ENCODE data around the gene HPS6. TPM values are rescaled to one million over a fixed set of nuclear protein-coding genes. Genes with fewer than 3 reads are reported as not detected.

The HPS6 gene
- total RNA-seq, 1 donor from 2014 or later = 44.3 TPM

GRCh38 chr10:102067091-102067916 lies 2.2 kb downstream of the HPS6 start:
- DNase-seq (ENCODE audit: extremely low read depth, low read depth, low spot score) = no peak

DNA sequence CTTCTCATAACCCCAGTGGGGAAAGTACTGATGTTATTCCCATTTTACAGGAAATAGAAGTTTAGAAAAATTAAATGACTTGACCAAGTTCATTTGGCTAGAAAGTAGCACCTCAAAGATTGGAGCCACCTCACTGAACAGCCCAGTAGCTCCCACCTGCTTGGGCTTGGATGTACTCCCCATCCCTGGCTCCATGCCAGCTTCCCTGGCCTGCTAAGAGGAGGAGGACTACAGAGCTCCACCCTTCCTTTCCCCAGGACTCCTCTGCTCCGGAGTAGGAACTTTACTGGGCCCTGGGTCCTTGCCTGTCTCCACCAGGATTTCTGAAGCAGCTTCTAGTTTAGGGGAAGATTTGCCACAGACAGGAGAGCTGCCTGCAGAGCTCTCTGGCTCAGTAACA lies 3.1 kb downstream of the HPS6 start:
- DNase-seq (ENCODE audit: extremely low read depth, low read depth, low spot score) = no peak

DNA sequence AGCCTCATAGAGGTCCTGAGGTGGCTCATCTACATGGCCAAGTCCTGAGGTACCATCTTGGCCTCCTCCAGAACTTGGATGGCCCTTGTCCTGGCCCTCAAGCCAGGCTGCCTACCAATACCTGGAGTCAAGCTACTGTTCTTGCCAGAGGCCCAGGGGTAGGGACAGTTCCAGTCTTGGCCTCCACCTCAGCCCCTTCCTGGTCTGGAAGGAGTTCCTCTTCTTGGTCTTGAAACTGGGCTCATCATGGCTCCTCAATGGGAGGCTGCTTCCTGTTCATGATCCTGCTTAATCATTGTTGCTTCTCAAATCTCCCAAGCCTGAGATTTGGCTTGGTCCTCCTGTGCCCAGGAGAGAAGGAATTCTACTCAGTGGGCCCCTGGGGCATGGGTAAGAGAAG lies 3.9 kb downstream of the HPS6 start:
- no peak for DNase-seq (ENCODE audit: extremely low read depth, low read depth, low spot score)

- DNase-seq (ENCODE audit: extremely low read depth, low read depth, low spot score) = no peak
Measured at GRCh38 chr10:102072673-102073527, 7.8 kb downstream of the HPS6 start.

DNA sequence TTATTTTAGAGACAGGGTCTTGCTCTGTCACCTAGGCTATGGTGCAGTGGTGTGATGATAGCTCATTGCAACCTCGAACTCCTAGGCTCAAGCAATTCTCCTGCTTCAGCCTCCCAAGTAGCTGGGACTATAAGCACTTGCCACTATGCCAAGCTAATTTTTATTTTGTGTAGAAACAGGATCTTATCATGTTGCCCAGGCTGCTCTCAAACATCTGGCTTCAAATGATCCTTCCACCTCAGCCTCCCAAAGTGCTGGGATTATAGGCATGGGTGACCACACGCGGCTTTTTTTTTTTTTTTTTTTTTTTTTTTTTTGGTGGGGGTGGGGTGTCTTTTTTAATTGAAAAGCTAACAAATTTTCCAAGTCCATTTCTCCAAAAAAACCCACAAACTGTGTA lies 18.4 kb downstream of the HPS6 start:
- no peak for DNase-seq (ENCODE audit: extremely low read depth, low read depth, low spot score)

DNA sequence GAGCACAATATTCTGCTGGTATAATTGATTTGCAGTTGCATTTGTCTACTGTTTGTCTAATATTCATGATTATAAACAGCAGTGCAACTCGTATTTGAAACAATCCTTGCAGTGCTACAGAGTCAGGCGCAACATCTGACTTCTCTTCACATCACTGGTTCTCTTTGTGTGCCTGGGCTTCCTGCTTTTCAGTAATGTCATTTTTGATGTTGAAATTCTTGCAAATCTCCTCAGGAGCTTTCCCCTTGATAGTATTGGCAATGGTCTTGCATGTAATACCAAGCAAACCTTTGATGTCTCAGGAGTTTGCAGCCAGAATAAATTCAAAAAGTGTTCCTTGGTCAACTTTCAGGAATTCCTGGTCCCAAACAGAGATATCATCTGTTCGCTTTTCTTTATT lies 20.2 kb downstream of the HPS6 start:
- DNase-seq (ENCODE audit: extremely low read depth, low read depth, low spot score) = no peak

- DNase-seq (ENCODE audit: extremely low read depth, low read depth, low spot score) = no peak
Measured at GRCh38 chr10:102086196-102086595, 21.0 kb downstream of the HPS6 start.

- no peak for DNase-seq (ENCODE audit: extremely low read depth, low read depth, low spot score)
Measured at GRCh38 chr10:102090772-102091171, 25.6 kb downstream of the HPS6 start.

- no peak for DNase-seq (ENCODE audit: extremely low read depth, low read depth, low spot score)
Measured at GRCh38 chr10:102096449-102096848, 31.3 kb downstream of the HPS6 start.

DNA sequence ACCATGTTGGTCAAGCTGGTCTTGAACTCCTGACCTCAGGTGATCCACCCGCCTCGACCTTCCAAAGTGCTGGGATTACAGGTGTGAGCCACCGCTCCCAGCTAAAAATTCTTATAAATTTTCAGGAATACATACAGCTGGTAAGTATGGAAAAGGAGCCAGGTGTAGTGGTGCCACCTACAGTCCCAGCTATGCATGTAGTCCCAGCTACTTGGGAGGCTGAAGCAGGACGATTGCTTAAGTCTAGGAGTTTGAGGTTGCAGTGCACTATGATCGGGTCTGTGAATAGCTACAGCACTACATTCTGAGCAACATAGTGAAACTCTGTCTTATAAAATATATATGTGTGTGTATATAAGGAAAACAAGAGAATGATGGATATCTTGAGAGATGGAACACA lies 36.0 kb downstream of the HPS6 start:
- DNase-seq (ENCODE audit: extremely low read depth, low read depth, low spot score) = no peak

- DNase-seq (ENCODE audit: extremely low read depth, low read depth, low spot score) = no peak
Measured at GRCh38 chr10:102102421-102102820, 37.3 kb downstream of the HPS6 start.

GRCh38 chr10:102106998-102107397 lies 41.8 kb downstream of the HPS6 start:
- DNase-seq (ENCODE audit: extremely low read depth, low read depth, low spot score) = no peak

- DNase-seq (ENCODE audit: extremely low read depth, low read depth, low spot score) = no peak
Measured at GRCh38 chr10:102109166-102110116, 44.3 kb downstream of the HPS6 start.

- no peak for DNase-seq (ENCODE audit: extremely low read depth, low read depth, low spot score)
Measured at GRCh38 chr10:102111276-102111675, 46.1 kb downstream of the HPS6 start.

DNA sequence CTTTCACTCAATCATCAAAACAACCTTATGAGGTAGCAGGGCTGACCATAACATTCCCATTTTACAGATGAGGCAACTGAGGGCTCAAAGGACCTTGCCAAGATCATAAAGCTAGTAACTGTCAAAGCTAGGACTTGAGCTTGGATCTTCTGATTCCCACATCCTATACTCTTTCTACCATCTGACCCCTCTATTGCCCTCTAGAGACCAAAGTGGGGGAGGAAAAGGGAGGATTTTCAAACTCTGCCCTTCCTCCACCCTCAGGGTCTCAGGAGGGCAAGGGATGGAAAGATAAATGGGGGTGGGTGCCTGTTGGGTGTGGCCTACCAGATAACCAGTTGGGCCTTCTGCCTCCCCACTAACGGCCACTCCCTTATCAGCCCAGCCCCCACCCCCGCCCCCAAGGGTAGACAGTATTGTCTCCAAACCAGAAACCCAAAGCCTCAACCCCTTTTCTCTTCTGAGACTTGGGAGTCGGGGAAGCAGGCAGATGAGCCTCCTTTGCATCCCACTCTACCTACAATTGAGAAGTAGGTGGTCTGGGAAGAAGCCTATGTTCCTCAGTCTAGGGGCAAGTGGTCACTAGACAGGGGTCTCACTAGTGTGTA lies 47.2 kb downstream of the HPS6 start:
- DNase-seq (ENCODE audit: extremely low read depth, low read depth, low spot score) = no peak

GRCh38 chr10:102113261-102113955 lies 48.3 kb downstream of the HPS6 start:
- no peak for DNase-seq (ENCODE audit: extremely low read depth, low read depth, low spot score)

DNA sequence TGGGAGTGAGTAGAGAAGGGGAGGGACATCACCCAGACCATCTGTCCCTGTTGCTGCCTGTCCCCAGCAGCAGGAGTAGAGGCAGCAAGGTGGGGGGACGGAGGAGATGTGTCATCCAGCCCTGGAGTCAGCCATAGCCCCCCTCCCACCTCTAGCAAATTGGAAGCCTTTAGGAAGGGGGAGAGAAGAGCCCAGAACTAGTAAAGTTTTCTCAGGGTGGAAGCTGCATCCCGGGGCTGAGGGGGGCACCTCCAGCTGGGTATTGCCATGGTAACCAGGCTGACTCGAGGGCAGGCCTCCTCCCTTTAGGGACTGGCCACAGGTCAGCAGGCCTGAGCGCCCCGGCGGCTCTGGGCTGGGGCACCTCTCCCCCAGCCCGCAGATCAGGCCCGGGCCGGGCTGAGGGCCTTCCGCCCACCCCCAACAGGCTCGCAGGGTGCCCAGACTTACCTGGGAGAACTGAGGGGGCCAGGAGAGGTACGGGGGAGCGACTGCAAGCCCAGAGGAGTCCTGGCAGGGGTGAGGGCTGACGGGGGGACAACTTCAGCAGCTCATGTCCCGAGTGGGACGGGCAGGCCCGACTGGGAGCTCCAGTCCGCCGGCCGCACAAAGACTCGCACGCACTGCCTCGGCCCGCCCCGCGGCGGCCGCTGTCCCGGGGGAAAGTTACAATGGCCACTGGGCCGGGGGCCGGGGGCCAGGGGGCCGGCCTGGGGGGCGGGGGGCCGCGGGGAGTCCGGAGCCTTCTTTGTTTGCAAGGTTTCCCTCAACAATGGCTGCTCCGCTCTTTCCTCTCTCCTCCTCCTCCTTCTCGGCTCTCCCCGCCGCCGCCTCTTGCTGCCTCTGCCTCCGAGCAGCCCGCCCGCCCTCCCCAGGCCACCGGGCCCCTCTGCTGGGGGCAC lies 49.1 kb downstream of the HPS6 start:
- DNase-seq (ENCODE audit: extremely low read depth, low read depth, low spot score) = no peak

GRCh38 chr10:102114861-102115618 lies 49.9 kb downstream of the HPS6 start:
- no peak for DNase-seq (ENCODE audit: extremely low read depth, low read depth, low spot score)
